Activated CD8-positive, alpha-beta memory T cell treated with anti-CD3 and anti-CD28 coated beads for 48 hours (primary cell): ENCODE data around the gene MRPS11.
"Not testable (repeated sequence)": the region's sequence is repeated elsewhere in the genome, so short reads cannot be mapped to it uniquely, and the experiment has no call there.

Source experiments
- DNase-seq, 3 experiments: peaks; one replicate each; pipeline ENCODE4 v3.0.0-alpha.2; 2020; ENCODE audit warnings: low read depth in 2 of 3, low spot score in 2 of 3

MRPS11 gene

GRCh38 chr15:88489321-88489720 is 21.8 kb downstream of the MRPS11 start:
- DNase-seq: no peak

DNA sequence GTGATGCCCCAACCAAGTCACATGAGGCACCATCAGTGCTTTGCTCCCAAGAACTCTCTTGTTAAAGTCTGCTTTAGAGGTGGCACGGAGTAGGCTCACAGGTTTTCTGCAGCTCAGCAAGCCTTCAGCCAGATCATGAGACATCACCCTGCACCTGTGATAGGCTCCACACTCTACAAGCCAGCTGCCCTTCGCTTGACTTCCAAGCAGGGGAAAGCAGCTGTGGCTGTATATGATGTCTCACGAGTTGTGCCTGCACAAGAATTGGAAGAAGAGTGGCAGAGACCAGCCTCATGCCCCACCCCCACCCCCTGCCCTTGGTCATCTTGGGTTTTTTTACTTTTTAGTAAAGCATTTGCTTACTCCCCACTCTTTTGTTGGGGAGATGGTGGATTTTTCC is 22.5 kb downstream of the MRPS11 start:
- no peak for DNase-seq

DNA sequence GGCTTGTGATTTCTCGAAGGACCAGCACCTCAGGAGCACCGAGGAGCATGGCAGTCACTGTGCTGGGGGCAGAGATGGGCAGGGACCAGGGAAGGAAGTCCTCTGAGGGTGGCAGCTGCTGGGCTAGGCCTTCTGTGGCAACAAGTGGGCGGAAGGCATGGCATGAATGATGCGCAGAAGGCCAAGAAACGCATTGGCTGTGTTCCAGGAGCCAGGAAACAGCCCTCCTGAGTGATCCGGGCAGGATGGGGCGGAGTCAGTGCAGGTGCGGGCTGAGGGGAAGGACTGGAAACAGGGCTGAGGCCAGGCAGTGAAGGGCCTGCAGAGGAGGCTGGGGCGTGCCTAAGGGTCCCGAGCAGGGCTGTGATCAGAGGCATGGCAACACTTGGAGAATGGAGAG is 23.6 kb downstream of the MRPS11 start:
- no peak for DNase-seq

DNA sequence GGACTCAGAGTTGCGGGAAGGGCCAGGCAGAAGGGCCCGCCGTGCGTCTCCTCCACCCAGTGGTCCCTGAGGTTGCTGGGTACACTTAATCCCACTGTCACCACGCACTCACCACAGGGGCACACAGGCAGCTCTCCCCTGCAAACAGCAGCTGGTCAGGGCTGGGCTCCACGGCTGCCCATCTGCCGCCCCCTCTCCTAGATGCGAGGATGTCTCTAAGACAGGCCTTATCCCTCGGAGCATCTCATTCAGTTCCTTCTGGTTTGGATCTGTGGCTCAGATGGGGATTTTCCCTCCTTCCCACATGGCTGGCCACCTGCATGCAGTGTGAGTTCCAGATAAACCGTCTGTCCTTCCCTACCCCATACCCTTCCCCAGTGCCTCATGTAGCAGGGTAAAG is 26.3 kb downstream of the MRPS11 start:
- DNase-seq: no peak

DNA sequence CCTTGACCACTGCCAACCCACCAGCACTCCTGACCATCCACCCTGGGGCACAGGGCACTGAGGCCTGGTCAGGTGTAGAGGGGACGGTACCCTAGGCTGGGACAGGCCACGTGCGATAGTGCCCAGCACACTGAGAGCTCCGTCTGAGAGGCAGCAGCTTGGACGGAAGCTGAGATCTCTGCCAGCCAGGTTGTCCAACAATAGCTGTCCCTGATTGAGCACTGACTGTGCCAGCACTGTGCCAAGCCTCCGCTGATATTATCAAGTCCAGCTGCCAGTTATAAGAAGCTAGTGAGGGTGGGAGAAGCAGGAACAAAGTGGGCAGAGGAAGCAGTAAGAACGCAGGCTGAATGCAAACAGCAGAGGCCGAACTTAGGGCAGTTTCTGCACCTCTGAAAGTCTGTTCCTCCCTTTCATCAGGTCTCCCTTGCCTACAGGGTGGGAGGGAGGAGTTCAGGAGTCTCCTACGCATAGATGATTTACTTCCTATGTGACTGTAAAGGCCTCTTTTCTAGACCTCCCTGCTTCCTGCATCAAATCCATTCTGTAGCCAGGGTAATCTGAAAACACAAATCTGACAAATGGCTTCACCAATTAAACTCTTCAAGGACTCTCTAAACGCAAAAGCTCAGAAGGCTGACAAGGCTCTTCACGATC is 29.7 kb downstream of the MRPS11 start:
- DNase-seq: no peak

DNA sequence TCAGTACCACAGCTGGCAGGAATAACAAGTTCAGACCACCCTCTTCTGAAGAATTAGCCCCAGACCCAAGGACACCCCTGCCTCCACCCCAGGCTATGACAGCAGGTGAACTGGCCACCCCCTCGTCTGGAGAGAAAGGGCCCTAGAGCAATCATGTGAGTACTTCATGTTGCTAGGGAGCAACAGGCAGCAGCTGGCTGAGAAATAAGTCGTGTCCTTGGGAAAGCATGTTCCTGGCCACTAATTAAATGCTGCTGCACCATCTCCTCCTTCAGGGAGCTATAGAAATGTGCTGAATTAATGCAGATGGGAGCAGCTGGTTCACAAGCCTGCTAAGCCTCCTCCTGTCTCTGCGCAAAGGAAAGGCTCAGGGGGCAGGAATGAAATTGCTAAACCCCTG is 31.5 kb downstream of the MRPS11 start:
- DNase-seq: no peak

- no peak for DNase-seq
These were observed 36.9 kb downstream of the MRPS11 start for GRCh38 chr15:88504445-88504844.

DNA sequence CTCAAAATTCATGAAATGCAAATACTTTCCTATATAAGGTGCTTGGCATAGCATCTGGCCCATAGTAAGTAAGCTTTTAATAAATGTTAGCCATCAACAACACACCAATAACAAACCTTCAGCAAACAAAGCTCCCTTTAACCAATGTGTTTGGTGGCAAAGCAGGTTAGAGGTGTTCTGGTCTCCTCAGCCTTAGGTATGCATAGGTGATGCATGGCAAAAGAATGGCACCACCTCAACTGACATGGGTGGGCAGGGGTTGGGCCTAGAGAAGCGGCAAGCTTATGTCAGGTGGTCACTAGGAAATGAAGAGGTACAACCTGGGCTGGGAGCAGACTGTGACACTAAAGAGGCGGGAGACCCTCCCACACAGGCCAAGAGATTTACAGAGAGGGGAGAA is 38.2 kb downstream of the MRPS11 start:
- DNase-seq: no peak

- DNase-seq: no peak
These were observed 39.1 kb downstream of the MRPS11 start for GRCh38 chr15:88506628-88507027.

GRCh38 chr15:88509321-88509720 is 41.8 kb downstream of the MRPS11 start:
- no peak for DNase-seq

DNA sequence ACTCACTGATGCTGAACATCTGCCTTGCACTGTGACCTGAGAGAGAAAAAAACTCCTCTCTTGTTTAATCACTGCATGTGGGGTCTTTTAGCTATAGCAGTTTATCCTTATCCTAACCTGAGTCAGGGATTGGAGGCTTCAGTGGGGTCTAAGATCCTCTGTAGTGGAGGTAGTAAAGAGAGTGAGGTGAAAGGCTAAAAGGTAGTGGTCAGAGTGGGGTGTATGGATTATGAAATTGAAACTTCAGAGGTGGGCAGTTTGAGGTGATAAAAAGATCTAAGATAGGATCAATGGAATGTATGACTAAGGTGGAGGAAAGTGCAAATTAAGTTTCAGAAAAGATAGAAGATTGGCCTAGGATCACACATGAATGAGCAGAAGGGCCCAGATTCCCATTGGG is 42.5 kb downstream of the MRPS11 start:
- no peak for DNase-seq

DNA sequence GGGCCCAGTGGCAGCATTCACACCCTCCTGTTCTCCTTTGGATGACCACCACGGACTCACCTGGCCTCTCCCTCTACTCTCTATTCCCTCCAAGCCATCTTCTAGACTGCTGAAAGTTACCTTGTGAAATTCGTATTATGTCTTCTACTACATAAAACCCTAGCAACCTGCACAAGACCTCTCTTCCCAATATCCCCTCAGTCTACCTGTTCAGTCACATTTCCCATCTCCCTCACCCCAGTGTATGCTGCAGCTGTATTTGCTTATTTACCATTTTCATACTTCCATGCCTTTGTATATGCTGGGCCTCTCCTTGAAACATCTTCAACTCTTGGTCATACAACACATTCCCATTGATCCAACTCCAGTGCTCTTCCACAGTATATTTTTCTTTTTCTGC is 43.7 kb downstream of the MRPS11 start:
- no peak for DNase-seq

- DNase-seq: no peak
These were observed 44.6 kb downstream of the MRPS11 start for GRCh38 chr15:88512078-88512477.

DNA sequence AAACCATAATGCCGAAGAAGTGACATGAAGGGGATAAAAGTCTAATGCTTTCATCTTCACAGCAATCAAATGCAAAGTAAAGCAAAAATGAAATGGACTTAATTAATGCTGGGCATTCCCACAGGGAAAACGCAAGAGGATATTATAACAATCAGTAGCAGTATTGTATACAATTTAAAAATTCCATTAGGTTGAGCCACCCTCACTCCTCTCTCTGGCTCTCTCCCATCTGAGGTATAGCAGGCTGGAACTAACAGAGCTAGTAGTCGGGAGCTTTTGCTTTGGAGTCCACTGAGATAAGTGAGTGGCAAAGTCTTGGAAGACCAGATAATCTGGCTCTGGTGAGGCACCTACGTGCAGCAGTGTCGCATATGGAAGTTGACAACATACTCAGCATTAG is 45.1 kb downstream of the MRPS11 start:
- DNase-seq: no peak

DNA sequence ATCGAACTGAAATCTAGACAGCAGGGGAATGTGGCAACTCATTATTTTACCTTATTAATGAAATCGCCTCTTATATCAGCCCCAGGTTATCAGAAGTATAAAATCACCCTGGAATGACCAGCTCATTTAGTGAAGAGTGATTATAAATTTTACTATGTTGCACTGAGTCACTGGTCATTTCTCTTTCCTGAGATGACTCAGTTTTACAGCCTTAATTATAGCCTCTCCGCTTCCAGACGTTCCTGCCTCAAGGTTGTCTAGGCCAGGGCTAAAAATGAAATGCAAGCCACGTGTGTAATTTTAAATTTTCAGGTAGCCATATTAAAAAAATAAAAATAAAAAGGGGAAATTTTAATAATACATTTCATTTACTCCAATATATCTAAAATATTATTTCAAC is 45.7 kb downstream of the MRPS11 start:
- DNase-seq: no peak

- DNase-seq: no peak
These were observed 51.4 kb downstream of the MRPS11 start for GRCh38 chr15:88518903-88519302.

- DNase-seq: not testable (repeated sequence)
These were observed 56.6 kb downstream of the MRPS11 start for GRCh38 chr15:88524094-88524493.

DNA sequence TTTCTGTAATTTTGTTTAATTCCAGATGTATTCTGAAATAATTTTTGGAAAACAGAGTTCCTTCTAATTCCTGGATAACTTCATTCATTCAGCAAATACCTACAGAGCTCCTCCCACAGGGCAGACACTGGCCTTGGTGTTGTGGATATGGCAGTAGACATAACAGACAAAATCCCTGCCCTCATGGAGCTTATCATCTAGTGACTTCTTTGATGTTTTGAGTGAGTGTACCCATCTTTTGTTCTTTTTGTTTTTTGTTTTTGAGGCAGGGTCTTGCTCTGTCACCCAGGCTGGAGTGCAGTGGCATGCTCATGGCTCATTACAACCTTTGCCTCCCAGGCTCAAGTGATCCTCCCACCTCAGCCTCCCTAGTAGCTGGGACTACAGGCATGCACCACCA is 57.9 kb downstream of the MRPS11 start:
- DNase-seq: no peak

DNA sequence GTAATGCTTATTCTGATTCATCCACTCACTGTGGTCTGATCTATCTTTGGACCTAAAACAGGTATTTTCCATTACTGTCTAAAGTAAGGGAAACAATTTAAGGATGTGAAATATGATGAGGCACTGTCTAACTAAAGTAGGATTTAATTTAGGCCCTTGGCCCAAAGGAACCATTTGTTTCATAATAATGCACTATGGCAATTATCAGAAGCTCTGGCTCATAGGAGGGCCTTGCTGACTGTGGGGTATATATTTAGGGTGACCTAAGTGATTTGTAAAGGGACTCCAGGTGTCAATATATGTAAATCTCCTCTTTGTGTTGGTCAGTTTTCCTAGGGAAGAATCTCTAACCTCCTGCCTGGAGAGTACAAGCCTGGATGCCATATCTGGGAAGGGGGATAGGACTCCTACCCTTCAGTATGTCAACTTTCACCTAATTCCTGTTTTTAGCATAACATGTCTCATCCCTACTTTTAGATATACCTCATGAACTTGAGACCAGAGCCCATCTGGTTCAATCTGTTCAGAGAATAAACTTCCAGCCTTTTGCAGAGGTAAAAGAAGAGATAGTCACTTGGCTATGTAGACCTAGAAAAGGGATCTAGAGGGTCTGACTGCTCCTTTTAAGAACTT is 58.9 kb downstream of the MRPS11 start:
- no peak for DNase-seq

- no peak for DNase-seq
These were observed 61.6 kb downstream of the MRPS11 start for GRCh38 chr15:88529021-88529630.
